ENCODE measurements around the gene POMGNT2.
A peak's percentile ranks its signal among the peaks of the same experiment; 100 is the strongest.
"Not testable (repeated sequence)": the region's sequence is repeated elsewhere in the genome, so short reads cannot be mapped to it uniquely, and the experiment has no call there.

The POMGNT2 gene

DNA sequence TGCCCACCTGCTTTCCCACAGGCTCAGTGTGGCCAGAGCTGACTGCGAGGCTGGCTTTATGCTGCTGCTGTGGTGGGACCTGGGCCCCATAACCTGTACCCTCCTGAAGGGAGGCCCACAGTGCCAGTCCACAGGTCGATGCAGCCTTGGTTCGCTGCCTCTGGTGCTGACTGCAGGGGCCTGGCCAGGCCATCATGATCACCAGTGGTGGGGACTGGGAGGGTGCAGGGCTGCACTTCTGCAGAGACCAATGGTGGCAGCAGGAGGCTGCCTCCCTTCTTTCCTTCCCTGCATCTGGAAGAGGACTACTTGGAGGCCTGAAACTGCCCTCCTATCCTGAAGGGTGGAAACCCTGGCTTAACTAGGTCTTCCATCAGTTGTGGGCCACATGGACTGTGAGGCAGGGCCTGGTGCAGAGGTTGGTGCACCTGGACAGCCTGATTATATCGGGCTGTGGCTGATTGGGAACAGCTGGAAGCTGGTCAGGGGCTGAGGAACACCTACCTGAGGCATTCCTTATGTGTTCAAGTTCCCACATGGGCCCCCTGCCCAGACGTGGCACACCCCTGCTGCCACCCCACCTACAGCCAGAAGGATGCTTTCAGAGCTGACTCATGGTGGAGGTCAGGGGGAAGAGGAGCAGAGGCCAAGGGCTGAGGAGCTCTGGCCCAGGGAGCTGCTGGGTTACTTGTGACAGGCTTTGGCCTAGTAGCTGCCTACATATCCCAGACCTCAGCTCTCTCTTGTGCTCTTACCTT, 29.8 kb downstream of the POMGNT2 start:
- no peak for DNase-seq

DNA sequence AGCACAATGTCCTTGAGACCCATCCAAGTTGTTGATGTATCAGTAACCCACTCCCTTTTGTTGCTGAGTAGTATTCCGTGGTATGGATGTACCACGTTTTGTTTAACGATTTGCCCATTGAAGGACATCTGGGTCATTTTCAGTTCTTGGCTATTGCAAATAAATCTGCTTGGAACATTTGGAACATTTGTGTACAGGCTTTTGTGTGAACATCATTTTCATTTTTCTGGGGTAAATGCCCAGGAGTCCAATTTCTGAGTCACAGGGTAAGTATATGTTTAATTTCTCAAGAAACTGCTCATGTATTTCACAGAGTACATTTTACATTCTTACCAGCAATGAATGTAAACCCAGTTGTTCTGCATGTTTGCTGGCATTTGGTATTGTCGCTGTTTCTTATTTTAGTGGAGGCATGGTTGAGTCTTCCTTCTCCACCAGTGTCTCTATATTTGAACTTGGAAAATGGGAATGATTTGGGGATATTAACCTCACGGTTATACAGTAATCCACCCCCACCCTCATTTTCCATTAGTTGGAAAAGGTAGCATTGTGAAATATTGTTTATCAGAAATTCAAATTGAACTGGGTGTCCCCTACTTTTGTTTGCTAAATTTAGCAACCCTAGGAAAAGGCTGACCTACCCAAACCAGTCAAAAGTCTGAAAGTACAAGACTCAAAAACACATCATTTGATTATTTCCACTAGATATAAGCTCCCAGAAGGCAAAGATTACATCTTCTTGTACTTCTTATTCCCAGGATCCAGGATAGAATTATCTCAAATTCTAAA, 30.8 kb downstream of the POMGNT2 start:
- no peak for DNase-seq

GRCh38 chr3:43074482-43074881, 31.4 kb downstream of the POMGNT2 start:
- no peak for DNase-seq

DNA sequence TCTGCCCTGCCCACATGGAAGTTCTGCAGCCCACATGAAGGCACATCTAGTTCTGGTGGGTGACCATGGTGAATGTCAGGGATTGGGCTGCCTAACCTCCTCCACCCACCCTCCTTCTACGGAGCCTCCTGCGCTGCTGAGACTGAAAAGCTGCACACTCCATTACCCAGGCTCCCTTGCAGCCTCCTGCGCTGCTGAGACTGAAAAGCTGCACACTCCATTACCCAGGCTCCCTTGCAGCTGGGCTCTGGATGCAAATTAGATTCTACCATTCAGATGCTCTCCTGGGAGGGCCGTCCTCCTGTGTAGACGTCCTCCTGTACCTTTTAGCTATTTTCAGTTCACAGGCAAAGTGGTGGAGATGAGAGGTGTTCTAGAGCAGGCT, 32.1 kb downstream of the POMGNT2 start:
- DNase-seq, result no peak

GRCh38 chr3:43073116-43073835, 32.6 kb downstream of the POMGNT2 start:
- DNase-seq, result no peak

DNA sequence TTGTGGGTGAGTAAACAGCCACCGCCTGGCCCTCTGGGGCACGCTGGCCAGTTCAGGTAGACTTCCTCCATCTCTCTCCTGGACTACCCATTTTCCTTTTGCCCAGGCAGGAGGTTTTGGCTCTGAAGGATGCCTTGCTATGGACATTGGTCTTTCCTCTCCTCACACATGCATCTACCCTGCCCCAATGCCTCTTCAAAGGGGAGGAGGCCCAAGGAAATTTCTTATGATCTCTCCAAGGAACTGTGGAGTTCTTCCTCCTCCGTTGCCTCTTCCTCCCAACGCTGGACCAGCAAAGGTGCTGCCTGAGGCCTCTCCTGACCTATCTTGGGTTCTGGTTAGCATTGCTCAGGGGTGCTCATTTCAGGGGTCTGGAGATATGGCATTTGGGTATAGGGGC, 33.5 kb downstream of the POMGNT2 start:
- DNase-seq, result no peak

GRCh38 chr3:43071313-43071893, 34.5 kb downstream of the POMGNT2 start:
- DNase-seq, result peak; percentile 47

DNA sequence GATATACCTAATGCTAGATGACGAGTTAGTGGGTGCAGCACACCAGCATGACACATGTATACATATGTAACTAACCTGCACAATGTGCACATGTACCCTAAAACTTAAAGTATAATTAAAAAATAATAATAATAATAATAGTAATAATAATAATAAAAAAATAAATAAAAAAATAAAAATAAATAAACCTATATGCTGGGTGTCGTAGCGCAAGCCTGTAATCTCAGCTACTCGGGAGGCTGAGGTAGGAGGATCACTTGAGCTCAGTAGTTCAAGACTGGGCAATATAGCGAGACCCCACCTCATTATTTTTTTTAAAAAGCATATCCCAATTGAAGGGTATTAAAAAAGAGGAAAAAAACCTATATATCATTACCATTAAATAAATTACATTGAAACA, 35.2 kb downstream of the POMGNT2 start:
- DNase-seq, result not testable (repeated sequence)

DNA sequence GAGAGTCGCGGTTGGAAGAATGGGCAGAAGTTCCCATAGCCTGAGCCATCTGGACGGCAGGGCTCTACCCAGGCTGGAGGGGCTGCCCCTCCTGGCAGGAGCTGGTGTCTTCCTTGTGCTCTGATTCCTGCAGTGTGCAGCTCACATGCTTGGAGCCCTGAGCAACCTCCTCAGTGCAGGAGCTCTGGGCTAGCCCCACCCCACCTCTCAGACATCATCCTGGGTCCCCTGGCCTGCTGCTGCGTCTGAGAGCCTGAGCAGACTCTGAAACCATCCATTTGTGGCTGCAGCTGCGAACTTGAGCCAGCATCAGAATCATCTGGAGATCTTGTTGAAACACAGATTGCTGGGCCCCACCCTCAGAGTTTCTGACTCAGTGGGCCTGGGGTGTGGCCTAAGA, 42.8 kb downstream of the POMGNT2 start:
- DNase-seq, result no peak

DNA sequence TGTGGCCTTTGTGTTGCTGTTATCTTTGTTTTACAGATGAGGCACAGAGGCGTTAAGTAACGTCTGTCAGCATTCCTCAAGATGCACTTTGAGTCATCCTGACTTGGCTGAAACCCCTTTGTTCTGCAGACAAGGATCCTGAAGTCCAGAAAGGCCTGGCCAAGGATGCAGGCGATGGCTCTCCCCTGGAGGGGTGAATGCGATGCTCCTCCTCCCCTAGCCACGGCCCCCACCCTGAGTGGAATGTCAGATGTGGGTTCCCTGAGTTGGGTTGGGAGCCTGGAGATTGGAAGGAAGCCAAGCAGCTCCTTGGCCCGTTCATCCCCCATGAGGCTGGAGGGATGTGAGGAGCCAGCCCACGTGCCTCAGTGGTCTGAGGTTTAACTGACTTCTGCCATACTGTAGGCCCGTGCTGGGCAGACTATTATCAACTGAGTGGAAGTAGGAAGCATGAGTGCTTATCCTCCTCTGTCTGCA, 43.3 kb downstream of the POMGNT2 start:
- DNase-seq, result no peak

DNA sequence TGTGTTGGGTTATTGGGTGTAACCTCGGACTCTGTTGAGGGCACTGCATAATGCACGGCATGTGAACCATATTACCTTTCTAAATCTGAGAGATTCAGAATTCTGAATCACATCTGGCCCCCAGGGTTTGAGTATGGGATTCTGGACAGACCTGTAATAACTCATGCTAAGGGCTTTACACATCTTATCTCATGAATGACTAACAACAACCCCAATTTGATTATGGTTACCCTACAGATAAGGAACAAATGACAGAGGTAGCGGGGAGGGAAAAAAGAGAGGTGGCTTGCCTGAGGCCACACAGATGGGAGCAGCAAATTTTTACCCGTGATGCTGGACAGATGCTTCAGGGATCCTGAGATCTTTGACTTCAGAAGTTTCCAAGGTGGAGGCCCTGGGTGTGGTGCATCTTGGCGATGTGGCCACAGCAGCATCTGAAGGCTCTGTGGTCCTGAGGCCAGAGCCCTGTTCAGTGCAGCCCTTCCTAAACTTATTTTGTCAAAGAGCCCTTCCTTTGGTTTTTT, 43.8 kb downstream of the POMGNT2 start:
- DNase-seq, result no peak

DNA sequence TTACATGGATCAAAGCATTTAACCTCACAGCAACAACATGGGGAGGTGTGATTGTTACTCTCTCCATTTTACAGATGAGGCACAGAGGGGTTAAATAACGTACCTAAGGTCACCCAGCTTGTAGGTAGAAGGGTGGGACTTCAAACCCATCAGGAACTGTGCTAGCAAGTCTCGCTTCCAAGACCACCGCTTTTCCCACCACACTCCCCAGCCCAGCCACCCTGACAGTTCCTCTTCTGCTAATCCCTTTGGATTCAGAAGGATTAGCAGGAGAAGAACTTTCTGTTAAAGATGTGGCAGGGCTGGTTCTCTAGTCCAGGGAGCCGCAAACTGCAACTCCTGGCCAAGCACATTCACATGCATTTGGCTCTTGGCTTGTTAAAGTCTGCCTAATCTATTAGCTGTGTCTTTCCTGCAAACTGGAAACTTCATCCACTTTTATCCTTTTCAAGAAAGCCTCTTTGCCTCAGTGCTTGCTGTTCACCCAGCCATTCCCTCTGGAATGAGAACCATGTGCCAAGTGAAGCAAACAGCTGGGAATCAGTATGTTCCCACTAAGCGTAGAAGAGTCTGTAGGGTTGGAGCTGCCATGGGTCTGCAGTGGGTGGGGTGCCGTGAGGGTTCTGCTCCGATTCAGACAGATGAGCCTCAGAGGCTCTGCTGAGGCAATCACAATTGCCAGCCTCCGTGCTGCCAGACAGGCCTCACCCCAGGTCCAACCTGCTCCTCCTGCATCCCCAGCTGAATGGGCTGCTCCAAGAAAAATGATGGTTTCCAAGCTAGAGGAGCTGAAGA, 44.6 kb downstream of the POMGNT2 start:
- DNase-seq, result no peak

DNA sequence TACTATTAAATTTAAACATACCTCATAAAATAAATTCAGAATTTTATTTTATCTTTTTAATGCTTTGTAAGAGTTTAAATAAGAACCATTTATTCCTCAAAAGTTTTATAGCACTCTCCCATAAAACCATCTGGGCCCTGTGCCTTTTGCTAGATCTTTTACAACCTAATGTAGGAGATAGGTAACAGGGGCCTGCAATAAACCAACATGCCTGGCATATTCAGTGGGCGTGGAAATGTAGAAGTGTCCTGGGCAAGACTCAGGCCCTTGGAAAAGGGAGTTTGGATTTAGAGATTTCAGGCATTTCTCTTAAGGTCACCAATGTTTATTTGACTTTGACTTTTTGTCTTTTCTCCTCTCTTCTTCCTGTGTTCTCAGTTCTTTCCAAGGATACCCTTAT, 46.4 kb downstream of the POMGNT2 start:
- DNase-seq, result no peak

GRCh38 chr3:43055806-43056770, 49.8 kb downstream of the POMGNT2 start:
- no peak for DNase-seq

GRCh38 chr3:43055393-43055792, 50.5 kb downstream of the POMGNT2 start:
- no peak for DNase-seq

- DNase-seq, result no peak
These were observed 51.1 kb downstream of the POMGNT2 start for GRCh38 chr3:43054754-43055153.

- DNase-seq, result no peak
These were observed 52.6 kb downstream of the POMGNT2 start for GRCh38 chr3:43053291-43053690.

DNA sequence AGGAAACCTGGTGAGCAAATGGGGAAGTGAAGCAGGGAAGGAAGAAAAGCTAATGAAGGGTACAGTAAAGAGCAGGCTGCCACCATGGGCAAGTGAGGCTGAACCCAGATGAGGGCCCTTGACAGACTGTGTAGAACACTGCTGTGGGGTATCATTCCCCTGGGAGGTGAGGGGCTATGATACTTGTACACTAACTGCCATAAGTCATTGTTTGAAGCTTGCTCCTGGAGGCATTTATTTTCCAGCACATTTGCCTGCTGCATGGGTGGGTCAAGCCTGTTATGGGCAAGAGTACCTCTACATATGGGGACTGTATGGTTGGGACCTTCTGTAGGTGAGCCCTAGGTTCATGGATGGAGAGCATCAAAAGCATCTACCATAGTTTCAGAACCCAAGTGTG, 57.4 kb downstream of the POMGNT2 start:
- DNase-seq, result no peak

GRCh38 chr3:43046583-43046982, 59.3 kb downstream of the POMGNT2 start:
- DNase-seq, result no peak

DNA sequence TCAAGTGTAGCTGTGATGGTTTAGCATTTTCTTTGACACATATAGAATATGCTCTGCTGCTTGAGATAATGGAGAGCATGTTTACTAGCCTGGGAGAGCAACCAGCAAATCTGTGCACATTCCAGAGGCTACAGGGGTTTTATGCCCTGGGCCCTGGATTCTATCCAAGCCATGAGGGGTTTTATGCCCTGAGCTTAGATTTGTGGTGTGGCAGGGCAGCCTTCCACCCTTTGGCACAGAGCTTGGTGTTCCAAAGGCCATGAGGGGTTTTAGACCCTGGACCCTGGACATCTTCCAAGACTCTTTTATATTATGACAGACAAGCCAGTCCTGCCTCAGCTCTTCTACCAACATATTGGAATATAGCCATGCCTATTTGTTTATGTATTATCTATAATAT, 60.8 kb downstream of the POMGNT2 start:
- not testable (repeated sequence) for DNase-seq

GRCh38 chr3:43043793-43044192, 62.1 kb downstream of the POMGNT2 start:
- no peak for DNase-seq
